Uterus (tissue), 4 donors: ENCODE data around the gene LY6G6F. TPM values are rescaled to one million over a fixed set of nuclear protein-coding genes. Genes with fewer than 3 reads are reported as not detected.
A peak's percentile ranks its signal among the peaks of the same experiment; 100 is the strongest.

Experiments
- DNase-seq, 2 donors: peaks; one replicate each; pipeline ENCODE4 v3.0.0-alpha.2; 2019 to 2020
- H3K27ac ChIP-seq, 2 donors: fragments of 200-600 bp; sonication (generic); 1 replicate in 1 of 2; 2 replicates in 1 of 2; pipeline ENCODE4 v1.5.1; 2016 to 2018
- H3K27me3 ChIP-seq, 2 donors: fragments of 200-600 bp; sonication (generic); one replicate each; pipeline ENCODE4 v1.5.1; 2018 to 2019; ENCODE audit warnings: control low read depth in 1 of 2
- H3K36me3 ChIP-seq, 2 donors: fragments of 200-600 bp; sonication (generic); one replicate each; pipeline ENCODE4 v1.5.1; 2019; ENCODE audit warnings: control low read depth in 1 of 2
- H3K4me1 ChIP-seq, 2 donors: fragments of 200-600 bp; sonication (generic); one replicate each; pipeline ENCODE4 v1.5.1; 2018 to 2019; ENCODE audit warnings: control low read depth in 1 of 2
- H3K4me3 ChIP-seq, 2 donors: fragments of 200-600 bp; sonication (generic); 1 replicate in 1 of 2; 2 replicates in 1 of 2; pipeline ENCODE4 v1.5.1; 2018 to 2019; ENCODE audit warnings: mild to moderate bottlenecking in 1 of 2
- H3K9me3 ChIP-seq, 2 donors: fragments of 200-600 bp; sonication (generic); one replicate each; pipeline ENCODE4 v1.5.1; 2019; ENCODE audit warnings: control low read depth in 1 of 2
- CTCF ChIP-seq, 4 experiments: fragments of 200-600 bp in 2 of 4; fragments of 450-650 bp in 2 of 4; sonication (generic) in 2 of 4; IDR thresholded peaks; one replicate each; pipeline ENCODE4 v1.5.1; 2016 to 2019; ENCODE audit warnings: antibody characterized with exemption in 4 of 4, mild to moderate bottlenecking in 2 of 4, moderate library complexity in 1 of 4
- POLR2A ChIP-seq, 2 donors: fragments of 450-650 bp; IDR thresholded peaks; one replicate each; pipeline ENCODE4 v1.6.1; 2016; ENCODE audit warnings: antibody characterized with exemption in 2 of 2, mild to moderate bottlenecking in 1 of 2, moderate library complexity in 1 of 2
- intact Hi-C: fragments of 100-400 bp; cut with DNase I; formaldehyde crosslinking; loops from one replicate; pipeline ENCODE4 v1.15.1; 2023; ENCODE audit warnings: low total_unique reads
- total RNA-seq, 4 donors: library from RNA; depleted of rRNA in 3 of 4; stranded (reverse); fragments of >200 nt in 3 of 4; gene quantifications; one replicate each; pipeline versions ENCODE4 v1.1.0 to v1.2.4, GENCODE V29; 2014 to 2023
- donor health status: DM: yes; HTN: yes; CAD: no.

LY6G6F gene
- total RNA-seq, 4 donors from 2014 or later = not detected

- no peaks in the 10 kb centered on the region for H3K36me3 ChIP-seq
- TF ChIP-seq CTCF (IDR thresholded peaks at IDR 0.05) (peak in 1 of 4 experiments; percentile 11), POLR2A (IDR thresholded peaks at IDR 0.05) (peak; percentile 94 to 96)
- H3K27me3 ChIP-seq = no peaks in the 10 kb centered on the region
- H3K4me3 ChIP-seq = peak within 1 kb of the TSS; percentile 61 to 63
- no peaks in the 10 kb centered on the region for H3K9me3 ChIP-seq
- H3K4me1 ChIP-seq = peaks cover 0 to 29% of the 10 kb centered on the region in 2 donors
- H3K27ac ChIP-seq = peak within 1 kb of the TSS; percentile 86 to 95
- peak; percentile 90 to 93 for DNase-seq
- intact Hi-C loops = loop anchor here (10.0 kb wide), 1 partner anchor 59 kb away; the partner anchor contains the start of gene VARS1
Measured at GRCh38 chr6:31736021-31736767, 29.5 kb downstream of the LY6G6F start, which contains the start of gene CLIC1. TSS of gene CLIC1 (minus strand) at chr6:31736530. CDS start at chr6:31736300, 230 bp downstream.

- H3K36me3 ChIP-seq = no peaks in the 10 kb centered on the region
- intact Hi-C loops = loop anchor here (10.0 kb wide), 1 partner anchor 58 kb away; the partner anchor contains the start of gene VARS1
- H3K9me3 ChIP-seq = no peaks in the 10 kb centered on the region
- DNase-seq = peak in 1 of 2 donors; percentile 43
- peak overlapping the region; percentile 61 to 63 for H3K4me3 ChIP-seq
- H3K27me3 ChIP-seq = no peaks in the 10 kb centered on the region
- no peak for TF ChIP-seq POLR2A (IDR thresholded peaks at IDR 0.05)
- TF ChIP-seq CTCF (IDR thresholded peaks at IDR 0.05) = no peak
- H3K4me1 ChIP-seq = peaks cover 0 to 29% of the 10 kb centered on the region in 2 donors
- H3K27ac ChIP-seq = peak overlapping the region; percentile 86 to 95
Measured at GRCh38 chr6:31736768-31737314, 30.2 kb downstream of the LY6G6F start.

- Histone ChIP-seq H3K4me3 (no peak overlapping the region), H3K27me3 (no peaks in the 10 kb centered on the region), H3K36me3 (no peaks in the 10 kb centered on the region), H3K9me3 (no peaks in the 10 kb centered on the region), H3K4me1 (peaks cover 0 to 29% of the 10 kb centered on the region in 2 donors), H3K27ac (peak overlapping the region; percentile 86 to 95)
- intact Hi-C loops = loop anchor here (10.0 kb wide), 1 partner anchor 57 kb away; the partner anchor contains the start of gene VARS1
- DNase-seq = no peak
- TF ChIP-seq CTCF (IDR thresholded peaks at IDR 0.05) (no peak), POLR2A (IDR thresholded peaks at IDR 0.05) (no peak)
Measured at GRCh38 chr6:31737315-31737990, 30.8 kb downstream of the LY6G6F start.

GRCh38 chr6:31737991-31738979 lies 31.6 kb downstream of the LY6G6F start:
- peaks cover 0 to 29% of the 10 kb centered on the region in 2 donors for H3K4me1 ChIP-seq
- H3K4me3 ChIP-seq = no peak overlapping the region
- no peaks in the 10 kb centered on the region for H3K27me3 ChIP-seq
- DNase-seq = peak in 1 of 2 donors; percentile 52
- intact Hi-C loops = loop anchor here (10.0 kb wide), 1 partner anchor 57 kb away; the partner anchor contains the start of gene VARS1
- no peaks in the 10 kb centered on the region for H3K36me3 ChIP-seq
- no peaks in the 10 kb centered on the region for H3K9me3 ChIP-seq
- H3K27ac ChIP-seq = peak overlapping the region; percentile 86 to 95
- TF ChIP-seq CTCF (IDR thresholded peaks at IDR 0.05) (no peak), POLR2A (IDR thresholded peaks at IDR 0.05) (peak; percentile 19 to 40)
